ENCODE measurements around the gene CHIT1.
A peak's percentile ranks its signal among the peaks of the same experiment; 100 is the strongest.

The CHIT1 gene

DNA sequence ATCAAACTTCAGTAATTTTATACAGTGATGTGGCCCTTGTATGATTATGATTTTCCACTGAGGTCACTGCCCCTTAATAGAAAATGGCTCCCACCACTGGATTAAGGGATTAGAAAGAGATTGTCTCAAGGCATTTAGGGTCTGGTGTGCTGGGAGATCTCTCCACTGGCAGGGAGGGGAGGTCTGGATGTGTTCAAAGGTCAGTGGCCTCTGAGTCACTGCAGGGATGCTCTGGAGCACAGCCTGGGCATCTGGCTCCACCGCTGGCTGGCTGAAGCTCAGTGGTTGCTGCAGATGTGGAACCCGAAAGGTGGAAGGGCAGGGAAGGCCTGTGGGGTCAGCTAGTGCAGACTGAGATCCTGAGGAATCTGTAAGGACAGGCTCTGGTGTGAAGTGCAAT, 24.7 kb downstream of the CHIT1 start:
- DNase-seq (ENCODE audit: extremely low read depth, low read depth): no peak
- TF ChIP-seq, protein P1, sequence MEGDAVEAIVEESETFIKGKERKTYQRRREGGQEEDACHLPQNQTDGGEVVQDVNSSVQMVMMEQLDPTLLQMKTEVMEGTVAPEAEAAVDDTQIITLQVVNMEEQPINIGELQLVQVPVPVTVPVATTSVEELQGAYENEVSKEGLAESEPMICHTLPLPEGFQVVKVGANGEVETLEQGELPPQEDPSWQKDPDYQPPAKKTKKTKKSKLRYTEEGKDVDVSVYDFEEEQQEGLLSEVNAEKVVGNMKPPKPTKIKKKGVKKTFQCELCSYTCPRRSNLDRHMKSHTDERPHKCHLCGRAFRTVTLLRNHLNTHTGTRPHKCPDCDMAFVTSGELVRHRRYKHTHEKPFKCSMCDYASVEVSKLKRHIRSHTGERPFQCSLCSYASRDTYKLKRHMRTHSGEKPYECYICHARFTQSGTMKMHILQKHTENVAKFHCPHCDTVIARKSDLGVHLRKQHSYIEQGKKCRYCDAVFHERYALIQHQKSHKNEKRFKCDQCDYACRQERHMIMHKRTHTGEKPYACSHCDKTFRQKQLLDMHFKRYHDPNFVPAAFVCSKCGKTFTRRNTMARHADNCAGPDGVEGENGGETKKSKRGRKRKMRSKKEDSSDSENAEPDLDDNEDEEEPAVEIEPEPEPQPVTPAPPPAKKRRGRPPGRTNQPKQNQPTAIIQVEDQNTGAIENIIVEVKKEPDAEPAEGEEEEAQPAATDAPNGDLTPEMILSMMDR (IDR thresholded peaks at IDR 0.05; ENCODE audit: low read depth, low read length): no peak

DNA sequence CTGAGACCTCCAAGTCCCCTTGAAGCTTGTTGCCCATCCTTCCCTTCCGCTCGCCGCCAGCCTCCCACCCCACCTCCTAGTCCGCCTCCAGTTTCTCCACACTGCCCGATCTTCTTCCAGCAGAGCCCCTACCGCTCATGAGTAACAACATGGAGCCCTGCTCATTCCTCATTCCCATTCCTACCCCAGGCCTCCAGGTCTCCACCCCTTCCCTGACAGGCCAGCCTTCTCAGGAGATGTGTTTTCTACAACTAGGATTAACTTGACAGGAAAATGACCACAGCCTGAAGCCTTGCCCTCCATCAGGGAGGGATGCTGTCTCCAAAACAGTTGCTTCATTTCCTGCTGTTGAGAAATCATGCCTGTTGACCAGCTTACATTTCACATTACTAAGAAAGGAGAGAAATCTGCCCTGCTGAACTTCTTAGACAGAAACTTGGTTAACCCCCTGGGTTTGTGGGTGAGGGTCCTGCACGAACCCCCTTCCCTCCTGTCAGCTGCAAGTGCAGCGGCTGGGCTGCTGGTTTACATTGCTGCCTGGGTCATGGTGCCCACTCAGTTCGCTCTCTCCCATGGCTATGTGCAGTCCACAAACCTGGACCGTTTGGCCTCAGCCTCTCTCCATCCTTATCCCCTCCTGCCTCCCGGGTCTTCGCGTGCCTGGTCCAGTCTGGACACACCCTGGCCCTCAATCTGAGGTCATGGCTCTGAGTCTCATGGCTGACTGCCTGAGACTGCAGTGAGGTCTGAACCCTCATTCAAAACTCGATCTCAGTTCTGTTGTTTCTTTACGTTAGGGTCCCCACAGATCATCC, 26.8 kb downstream of the CHIT1 start:
- DNase-seq (ENCODE audit: extremely low read depth, low read depth): peak; percentile 79
- TF ChIP-seq, protein P1 (IDR thresholded peaks at IDR 0.05; ENCODE audit: low read depth, low read length): no peak

DNA sequence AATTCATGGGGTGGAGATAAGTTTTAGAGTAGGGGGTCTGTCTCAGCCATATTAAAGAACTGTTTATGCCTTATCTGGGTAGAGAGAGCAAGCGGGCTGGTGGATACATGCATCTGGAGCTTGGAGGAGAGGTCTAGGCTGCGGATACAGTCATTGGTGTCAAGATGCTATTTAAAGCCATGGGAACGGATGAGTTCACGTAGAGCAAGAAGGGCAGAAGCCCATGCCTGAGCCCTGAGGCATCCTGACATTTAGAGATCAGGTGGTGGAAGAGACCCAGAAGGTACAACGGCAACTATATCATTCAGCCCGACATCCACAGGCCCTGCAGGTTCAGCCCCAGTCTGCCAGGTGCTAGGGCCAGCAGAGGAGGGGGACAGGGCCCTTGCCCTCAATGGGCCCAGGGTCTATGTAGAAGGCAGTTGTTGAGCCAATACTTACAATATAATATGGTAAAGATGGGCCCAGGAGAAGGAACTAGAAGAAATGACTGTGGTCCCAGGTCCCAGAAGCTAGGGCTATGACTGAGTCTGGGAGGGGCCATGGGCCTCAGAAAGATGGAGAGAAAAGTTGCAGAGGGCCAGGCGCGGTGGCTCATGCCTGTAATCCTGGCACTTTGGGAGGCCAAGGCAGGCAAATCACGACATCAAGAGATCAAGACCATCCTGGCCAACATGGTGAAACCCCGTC, 27.8 kb downstream of the CHIT1 start:
- no peak for DNase-seq (ENCODE audit: extremely low read depth, low read depth)
- TF ChIP-seq, protein P1 (IDR thresholded peaks at IDR 0.05; ENCODE audit: low read depth, low read length): no peak

DNA sequence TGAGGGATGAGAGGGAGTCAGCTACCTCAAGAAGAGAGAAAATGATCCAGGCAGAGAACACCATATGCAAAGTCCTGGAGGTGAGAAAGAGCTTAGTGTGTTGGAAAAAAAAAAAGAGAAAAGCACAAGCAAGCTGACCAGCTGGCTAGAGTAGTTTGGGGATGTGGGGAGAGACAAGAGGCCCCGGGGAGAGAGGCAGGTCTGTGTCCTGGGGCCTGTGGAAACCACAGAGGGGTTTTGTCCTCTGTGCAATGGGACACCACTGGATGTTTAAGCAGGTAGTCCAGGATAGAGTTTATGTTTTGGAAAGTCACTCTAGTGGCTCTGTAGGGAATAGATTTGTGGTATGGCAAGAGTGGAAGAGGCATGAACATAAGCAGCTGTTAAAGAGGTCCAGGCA, 28.6 kb downstream of the CHIT1 start:
- TF ChIP-seq, protein P1 (IDR thresholded peaks at IDR 0.05; ENCODE audit: low read depth, low read length): no peak
- no peak for DNase-seq (ENCODE audit: extremely low read depth, low read depth)

DNA sequence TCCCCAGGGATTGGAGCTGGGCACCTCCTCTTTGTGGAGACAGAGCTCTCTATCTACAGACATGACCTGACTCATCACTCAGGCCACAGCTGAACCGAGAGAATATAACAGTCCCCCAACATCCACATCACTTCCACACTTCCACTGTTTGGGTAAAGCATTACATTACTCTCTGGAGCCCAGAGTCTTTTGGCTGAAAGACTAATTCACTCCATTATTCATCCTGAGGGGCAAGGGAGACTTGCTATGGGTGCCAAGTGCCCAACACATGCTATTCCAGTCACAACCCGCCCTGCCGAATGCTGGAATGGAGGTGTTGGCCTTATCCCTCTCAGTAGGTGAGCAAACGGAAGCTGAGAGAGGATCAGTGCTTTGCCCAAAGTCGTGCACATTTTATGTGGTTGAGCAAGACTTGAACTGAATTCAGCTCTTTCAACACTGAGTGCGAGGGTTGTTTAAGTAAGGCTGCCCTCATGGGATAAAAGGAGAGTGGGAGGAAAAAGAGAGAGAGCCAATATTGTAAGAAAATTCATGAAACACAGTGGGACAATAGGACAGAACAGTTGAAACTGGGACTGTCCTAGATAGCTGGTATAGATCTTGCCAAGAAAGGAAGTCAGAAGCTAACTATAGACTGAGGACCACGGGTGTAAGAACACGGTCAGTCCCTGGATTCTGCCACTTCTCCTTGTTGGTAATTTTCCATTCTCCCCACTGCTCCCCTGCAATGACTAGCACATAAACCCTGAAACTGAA, 29.5 kb downstream of the CHIT1 start:
- TF ChIP-seq, protein P1 (IDR thresholded peaks at IDR 0.05; ENCODE audit: low read depth, low read length): no peak
- peak; percentile 56 for DNase-seq (ENCODE audit: extremely low read depth, low read depth)

DNA sequence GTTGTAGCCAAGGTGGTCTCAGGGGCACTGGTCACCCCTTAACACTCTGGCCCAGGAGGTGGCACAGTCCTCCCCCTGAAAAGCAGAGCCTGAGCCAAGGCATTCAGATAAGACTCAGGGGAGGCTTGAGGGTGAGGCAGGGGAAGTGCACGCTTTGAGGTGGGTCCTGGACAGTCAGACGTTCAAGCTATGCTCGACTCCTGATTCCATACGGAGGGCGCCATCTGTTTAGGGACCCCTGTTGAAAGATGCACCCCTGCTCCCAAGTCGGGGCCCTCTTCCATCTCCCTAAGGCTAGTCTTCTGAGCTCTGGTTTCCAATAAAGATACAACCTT, 30.0 kb downstream of the CHIT1 start:
- TF ChIP-seq, protein P1 (IDR thresholded peaks at IDR 0.05; ENCODE audit: low read depth, low read length): no peak
- no peak for DNase-seq (ENCODE audit: extremely low read depth, low read depth)

DNA sequence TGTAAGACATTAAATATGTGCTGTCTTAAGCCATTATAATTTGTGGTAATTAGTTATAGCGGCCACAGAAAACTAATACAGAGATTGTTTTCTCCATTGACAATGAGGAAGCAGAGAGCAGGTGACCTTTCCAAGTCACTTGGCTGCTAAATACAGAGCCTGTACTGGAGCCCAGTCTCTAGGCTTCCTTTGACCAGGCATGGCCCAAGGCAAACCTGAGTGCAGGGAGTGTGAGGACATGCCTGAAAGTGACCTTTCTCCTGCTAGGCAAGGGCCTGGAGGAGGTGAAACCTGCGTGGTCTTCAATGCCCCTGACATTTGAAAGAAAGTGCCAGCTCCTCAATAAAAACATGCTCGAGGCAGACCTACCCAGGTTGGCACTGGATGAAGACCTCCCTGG, 30.5 kb downstream of the CHIT1 start:
- DNase-seq (ENCODE audit: extremely low read depth, low read depth): no peak
- TF ChIP-seq, protein P1 (IDR thresholded peaks at IDR 0.05; ENCODE audit: low read depth, low read length): no peak
